Adrenal gland (tissue), 5 donors: ENCODE results near the gene GNMT.

Source experiments
- CTCF ChIP-seq, 6 experiments: fragments of 450-650 bp in 4 of 6; fragments of 200-600 bp in 2 of 6; sonication (generic) in 1 of 6; IDR thresholded peaks; 1 replicate in 5 of 6; 2 replicates in 1 of 6; pipeline versions ENCODE4 v1.5.1 to v1.8.0; 2016 to 2021; ENCODE audit warnings: antibody characterized with exemption in 6 of 6, mild to moderate bottlenecking in 2 of 6, moderate library complexity in 1 of 6
- POLR2A ChIP-seq, 2 donors: fragments of 450-650 bp; IDR thresholded peaks; one replicate each; pipeline ENCODE4 v1.6.1; 2017; ENCODE audit warnings: antibody characterized with exemption in 2 of 2, mild to moderate bottlenecking in 2 of 2, moderate library complexity in 1 of 2
- donor health status: DM: no; HTN: no; CAD: no.

- TF ChIP-seq CTCF (IDR thresholded peaks at IDR 0.05) = no peak
- TF ChIP-seq POLR2A (IDR thresholded peaks at IDR 0.05) = no peak
Observed at GRCh38 chr6:43001843-43002242, 41.3 kb downstream of the GNMT start.
